Nephron progenitor cell (in vitro differentiated cells): ENCODE measurements around the gene CDC14B.

ENCODE experiments used
- DNase-seq: peaks from one replicate; pipeline ENCODE4 v3.0.0; 2021
- H3K27ac Mint-ChIP-seq: 2 replicates; pipeline ENCODE4 v1.8.0; 2021; ENCODE audit warnings: mild to moderate bottlenecking, moderate library complexity, mixed read lengths
- H3K27me3 Mint-ChIP-seq: 2 replicates; pipeline ENCODE4 v1.8.0; 2021; ENCODE audit warnings: mild to moderate bottlenecking, low read depth, mixed read lengths; ENCODE audit not compliant: poor library complexity
- H3K36me3 Mint-ChIP-seq: 2 replicates; pipeline ENCODE4 v1.8.0; 2021; ENCODE audit warnings: low read depth, mixed read lengths
- H3K4me1 Mint-ChIP-seq: 2 replicates; pipeline ENCODE4 v1.8.0; 2021; ENCODE audit warnings: mixed read lengths
- H3K4me3 Mint-ChIP-seq: 2 replicates; pipeline ENCODE4 v1.8.0; 2021; ENCODE audit warnings: mild to moderate bottlenecking, moderate library complexity, mixed read lengths
- H3K9me3 Mint-ChIP-seq: 2 replicates; pipeline ENCODE4 v1.8.0; 2021; ENCODE audit warnings: mild to moderate bottlenecking, moderate library complexity, mixed read lengths
- CTCF ChIP-seq: fragments of 200-600 bp; sonication (generic); IDR thresholded peaks from 2 replicates; pipeline ENCODE4 v1.5.0; 2021; ENCODE audit warnings: antibody characterized with exemption

Gene CDC14B

GRCh38 chr9:96519095-96519494, 100.5 kb downstream of the CDC14B start:
- no peak overlapping the region for H3K4me3 Mint-ChIP-seq
- no peak for TF ChIP-seq CTCF
- no peak for DNase-seq
- H3K27me3 Mint-ChIP-seq: no peaks in the 10 kb centered on the region
- no peaks in the 10 kb centered on the region for H3K9me3 Mint-ChIP-seq
- H3K27ac Mint-ChIP-seq: no peak overlapping the region
- peaks cover 7% of the 10 kb centered on the region for H3K4me1 Mint-ChIP-seq
- H3K36me3 Mint-ChIP-seq: peaks cover 53% of the 10 kb centered on the region

GRCh38 chr9:96515621-96516470, 103.8 kb downstream of the CDC14B start:
- Mint-ChIP-seq H3K4me3 (no peak overlapping the region), H3K36me3 (peaks cover 49% of the 10 kb centered on the region), H3K27ac (peak overlapping the region; percentile 80), H3K27me3 (no peaks in the 10 kb centered on the region), H3K9me3 (no peaks in the 10 kb centered on the region), H3K4me1 (peaks cover 7% of the 10 kb centered on the region)
- no peak for DNase-seq
- TF ChIP-seq CTCF: no peak

DNA sequence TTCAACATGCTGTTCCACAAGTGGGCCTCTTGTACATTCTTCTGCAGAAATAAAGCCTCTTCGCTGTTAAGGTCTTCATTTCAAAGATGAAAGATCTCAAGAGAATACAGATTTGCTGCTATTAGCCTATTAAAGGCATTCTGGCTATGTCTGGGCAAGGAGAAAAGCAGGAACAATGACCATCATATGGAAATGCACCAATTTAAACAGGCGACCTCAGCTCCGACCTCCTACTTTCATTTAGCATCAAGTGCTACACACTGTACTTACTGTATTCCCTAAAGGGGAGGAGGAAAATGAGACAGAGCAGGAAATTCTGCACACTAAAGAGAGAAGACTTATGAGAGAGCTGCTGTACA, 104.9 kb downstream of the CDC14B start:
- peaks cover 7% of the 10 kb centered on the region for H3K4me1 Mint-ChIP-seq
- H3K9me3 Mint-ChIP-seq: no peaks in the 10 kb centered on the region
- H3K4me3 Mint-ChIP-seq: no peak overlapping the region
- no peak overlapping the region for H3K27ac Mint-ChIP-seq
- H3K36me3 Mint-ChIP-seq: peaks cover 47% of the 10 kb centered on the region
- no peaks in the 10 kb centered on the region for H3K27me3 Mint-ChIP-seq
- TF ChIP-seq CTCF: no peak
- no peak for DNase-seq

- DNase-seq: no peak
- Mint-ChIP-seq H3K4me1 (peaks cover 7% of the 10 kb centered on the region), H3K27me3 (no peaks in the 10 kb centered on the region), H3K9me3 (no peaks in the 10 kb centered on the region), H3K36me3 (peaks cover 47% of the 10 kb centered on the region), H3K27ac (no peak overlapping the region), H3K4me3 (no peak overlapping the region)
- no peak for TF ChIP-seq CTCF
Observed at GRCh38 chr9:96514108-96514799, 105.4 kb downstream of the CDC14B start.

- TF ChIP-seq CTCF: no peak
- Mint-ChIP-seq H3K4me1 (peaks cover 7% of the 10 kb centered on the region), H3K27ac (no peak overlapping the region), H3K27me3 (no peaks in the 10 kb centered on the region), H3K4me3 (no peak overlapping the region), H3K36me3 (peaks cover 48% of the 10 kb centered on the region), H3K9me3 (no peaks in the 10 kb centered on the region)
- no peak for DNase-seq
Observed at GRCh38 chr9:96513622-96514021, 106.0 kb downstream of the CDC14B start.
